GM19372 (cell line): Measurements from ENCODE around the gene OMP.
A peak's percentile ranks its signal among the peaks of the same experiment; 100 is the strongest.
"Not testable (repeated sequence)": the region's sequence is repeated elsewhere in the genome, so short reads cannot be mapped to it uniquely, and the experiment has no call there.

ENCODE experiments used
- ATAC-seq: cut with Tn5 transposase; IDR thresholded peaks from one replicate; pipeline ENCODE4 v1.9.1; 2021; ENCODE audit warnings: mild to moderate bottlenecking, low read depth, moderate library complexity; ENCODE audit not compliant: unreplicated experiment

OMP gene

DNA sequence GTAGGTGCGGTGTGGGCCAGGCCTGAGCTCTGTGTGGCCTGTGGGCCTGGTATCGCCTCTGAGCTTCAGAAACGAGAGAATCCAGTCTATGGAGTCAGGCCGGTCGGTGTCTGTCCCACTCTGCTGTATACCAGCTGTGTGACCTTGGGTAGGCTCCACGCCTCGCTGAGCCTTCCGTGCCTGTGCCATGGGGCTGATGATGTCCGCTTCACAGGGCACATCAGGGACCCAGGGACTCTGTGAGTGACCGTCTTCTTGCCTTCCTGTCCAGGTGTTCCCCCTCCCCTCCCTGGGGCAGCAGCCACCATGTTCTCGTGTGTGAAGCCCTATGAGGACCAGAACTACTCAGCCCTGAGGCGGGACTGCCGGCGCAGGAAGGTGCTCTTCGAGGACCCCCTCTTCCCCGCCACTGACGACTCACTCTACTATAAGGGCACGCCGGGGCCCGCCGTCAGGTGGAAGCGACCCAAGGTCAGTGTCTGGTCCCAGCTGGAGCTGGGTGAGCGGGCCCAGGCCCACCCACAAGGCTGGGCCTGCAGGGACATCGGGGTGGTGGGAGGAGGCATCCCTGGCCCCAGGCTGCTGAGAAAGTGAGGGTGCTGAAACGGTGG is 18.0 kb upstream of the OMP start:
- ATAC-seq, result no peak

DNA sequence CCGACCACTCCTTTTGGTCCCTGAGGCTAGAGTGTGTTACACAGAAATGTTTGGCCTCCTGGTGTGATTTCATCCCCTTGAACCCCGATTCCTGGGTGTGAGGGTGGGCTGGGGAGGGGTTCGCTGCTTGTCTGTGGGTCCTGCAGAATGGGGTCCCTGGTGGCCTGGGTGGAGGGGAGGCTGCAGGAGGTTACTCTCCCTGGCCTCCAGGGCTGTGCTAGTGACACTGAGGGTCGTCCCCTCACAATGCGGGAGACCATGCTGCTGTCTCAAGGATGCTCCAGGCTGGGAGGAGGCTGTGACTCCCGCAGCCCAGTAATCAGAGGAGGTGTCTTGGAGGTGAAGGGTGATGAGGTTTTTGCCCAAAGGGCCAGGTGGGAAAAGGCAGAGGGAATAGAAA is 17.0 kb upstream of the OMP start:
- ATAC-seq, result no peak

DNA sequence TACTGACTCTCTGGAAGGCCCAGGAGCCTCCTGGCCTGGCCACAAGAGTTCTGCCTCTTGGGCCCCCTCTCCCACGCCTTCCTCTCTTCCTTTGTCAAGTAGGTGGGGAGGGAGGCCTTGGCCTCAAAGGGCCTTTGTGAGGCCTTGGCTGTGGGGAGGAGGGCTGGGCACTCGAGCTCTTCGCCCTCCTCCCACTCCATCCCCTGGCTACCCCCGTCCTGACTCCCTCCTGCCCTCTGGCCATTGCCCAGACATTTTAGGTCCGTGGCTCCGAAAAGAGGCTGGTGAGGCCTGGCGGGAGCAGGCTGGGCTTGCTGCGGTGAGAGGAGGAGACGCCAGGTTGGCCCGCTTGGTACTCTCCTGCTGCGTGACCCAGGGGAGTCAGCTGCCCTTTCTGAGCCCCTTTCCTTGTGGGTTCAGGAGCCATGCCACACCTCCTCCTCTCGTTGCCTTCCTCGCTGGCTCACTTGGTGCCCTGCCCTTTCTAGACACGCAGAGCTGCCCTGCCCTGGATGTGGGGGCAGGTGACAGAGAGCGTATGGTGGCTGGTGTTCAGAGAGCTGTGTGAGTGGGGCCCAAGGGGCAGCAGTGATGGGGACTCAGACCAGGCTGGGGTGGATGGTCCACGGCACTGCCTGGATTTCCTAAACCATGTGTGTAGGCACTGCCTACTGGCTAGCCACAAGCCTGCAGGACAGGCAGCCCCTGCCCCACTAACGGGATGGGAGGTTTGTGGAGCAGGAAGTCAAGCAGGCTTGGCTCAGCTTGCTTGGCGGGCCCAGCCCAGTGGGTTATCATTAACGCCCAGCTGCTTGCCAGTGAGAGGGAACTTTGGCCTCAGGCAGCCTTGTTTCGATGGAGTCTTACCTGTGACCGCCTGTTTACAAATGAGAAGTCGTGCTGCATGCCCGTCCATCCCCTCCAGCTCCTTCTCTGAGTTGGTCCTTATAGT is 15.8 kb upstream of the OMP start:
- ATAC-seq, result no peak

DNA sequence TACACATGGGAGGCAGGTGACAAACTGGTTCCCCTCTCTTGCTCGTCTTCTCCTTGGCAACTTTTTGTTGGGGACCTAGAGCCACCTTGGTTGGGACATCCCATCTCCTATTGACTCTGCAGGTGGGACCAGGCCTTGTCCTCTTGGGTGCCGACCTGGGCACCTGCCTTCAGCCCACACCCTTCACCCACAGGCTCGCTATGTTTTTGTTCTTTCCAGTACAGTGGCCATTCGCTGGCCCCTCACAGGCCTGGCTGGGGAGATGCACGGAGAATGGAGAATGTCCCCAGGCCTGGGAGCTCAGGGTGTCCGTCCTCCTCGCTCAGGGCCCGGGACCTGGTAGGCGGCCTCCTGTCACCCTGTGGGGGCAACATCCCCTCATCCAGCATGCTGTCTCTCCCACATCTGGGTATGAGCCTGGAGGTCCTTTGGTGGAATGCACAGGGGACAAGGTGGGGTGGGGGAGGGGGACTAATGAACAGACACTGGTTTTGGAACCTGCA is 14.9 kb upstream of the OMP start:
- ATAC-seq, result no peak

DNA sequence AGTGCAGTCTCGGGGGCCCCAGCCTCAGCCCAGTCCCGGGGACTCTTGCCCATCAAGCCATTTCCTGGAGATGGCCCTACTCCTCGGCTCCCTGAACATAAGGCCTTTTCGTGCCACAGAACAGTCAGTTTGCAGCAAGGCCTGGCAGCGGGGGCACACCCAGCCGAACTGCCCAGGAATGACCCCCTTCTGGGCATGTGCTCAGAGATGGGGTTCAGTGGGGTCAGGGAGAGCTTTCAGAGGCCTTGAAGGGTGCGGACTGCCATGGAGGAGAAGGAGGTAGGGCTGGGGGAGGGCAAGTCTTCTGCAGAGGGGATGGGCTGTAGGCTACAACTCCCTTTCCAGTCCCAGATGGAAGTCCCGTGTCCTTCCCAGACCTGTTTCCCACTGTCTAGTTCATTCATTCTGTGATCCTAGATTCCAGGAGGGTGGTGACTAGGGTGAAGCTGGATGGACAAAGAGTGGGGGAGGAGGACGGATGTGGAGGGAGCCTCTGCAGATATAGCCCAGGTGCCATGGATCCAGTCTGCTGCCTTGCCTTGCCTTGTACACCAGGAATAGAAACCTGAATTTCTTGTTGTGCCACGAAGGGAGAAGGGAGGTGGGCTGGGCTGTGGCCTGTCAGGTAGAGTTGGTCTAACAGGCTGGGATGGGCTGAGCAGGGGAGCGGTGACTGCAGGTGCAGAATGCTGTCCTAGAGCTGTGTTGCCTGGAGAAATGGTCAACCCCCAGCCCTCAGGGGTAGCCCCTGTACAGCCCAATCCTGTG is 14.2 kb upstream of the OMP start:
- ATAC-seq, result no peak

DNA sequence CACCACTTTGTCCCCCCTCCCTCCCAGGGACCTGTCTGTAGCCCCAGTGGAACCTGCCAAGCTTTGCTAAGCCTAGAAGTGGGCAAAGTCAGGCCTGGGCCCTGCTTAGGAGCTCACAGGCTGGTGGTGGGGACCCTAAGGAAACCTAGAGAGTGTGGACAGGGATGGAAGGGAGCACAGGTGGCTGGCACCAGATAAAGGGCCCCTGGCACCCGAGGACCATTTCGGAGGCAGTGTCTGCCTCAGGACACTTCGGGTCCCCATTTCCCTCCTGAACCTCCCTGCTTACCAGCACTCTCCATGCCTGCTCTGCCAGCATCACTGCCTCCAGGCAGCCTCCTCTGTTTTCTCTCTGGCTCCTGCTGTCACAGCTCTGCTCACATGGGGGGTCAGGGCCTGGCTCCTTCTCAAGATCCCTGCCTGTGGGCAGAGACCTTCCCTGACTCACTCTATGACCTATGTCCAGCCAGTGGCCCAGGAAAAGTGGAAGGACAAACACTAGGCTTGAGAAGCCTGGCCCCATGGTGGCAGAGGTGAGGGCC is 13.6 kb upstream of the OMP start:
- ATAC-seq, result no peak

DNA sequence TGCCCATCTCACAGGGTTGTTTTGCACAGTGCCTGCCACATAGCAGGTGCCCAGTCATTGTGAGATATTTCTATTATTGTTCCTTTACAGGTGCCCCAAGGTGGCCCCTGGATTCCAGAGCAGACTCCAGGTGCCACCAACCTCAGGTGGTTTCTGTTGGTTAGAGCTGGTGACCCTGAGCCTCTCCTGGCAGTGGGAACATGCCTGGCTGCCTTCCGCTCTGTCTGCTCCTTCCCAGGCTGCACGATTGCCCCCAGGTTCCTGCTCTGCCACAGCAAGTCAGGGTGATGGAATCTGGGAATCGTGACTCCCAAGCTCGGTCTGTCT is 12.6 kb upstream of the OMP start:
- ATAC-seq, result no peak

DNA sequence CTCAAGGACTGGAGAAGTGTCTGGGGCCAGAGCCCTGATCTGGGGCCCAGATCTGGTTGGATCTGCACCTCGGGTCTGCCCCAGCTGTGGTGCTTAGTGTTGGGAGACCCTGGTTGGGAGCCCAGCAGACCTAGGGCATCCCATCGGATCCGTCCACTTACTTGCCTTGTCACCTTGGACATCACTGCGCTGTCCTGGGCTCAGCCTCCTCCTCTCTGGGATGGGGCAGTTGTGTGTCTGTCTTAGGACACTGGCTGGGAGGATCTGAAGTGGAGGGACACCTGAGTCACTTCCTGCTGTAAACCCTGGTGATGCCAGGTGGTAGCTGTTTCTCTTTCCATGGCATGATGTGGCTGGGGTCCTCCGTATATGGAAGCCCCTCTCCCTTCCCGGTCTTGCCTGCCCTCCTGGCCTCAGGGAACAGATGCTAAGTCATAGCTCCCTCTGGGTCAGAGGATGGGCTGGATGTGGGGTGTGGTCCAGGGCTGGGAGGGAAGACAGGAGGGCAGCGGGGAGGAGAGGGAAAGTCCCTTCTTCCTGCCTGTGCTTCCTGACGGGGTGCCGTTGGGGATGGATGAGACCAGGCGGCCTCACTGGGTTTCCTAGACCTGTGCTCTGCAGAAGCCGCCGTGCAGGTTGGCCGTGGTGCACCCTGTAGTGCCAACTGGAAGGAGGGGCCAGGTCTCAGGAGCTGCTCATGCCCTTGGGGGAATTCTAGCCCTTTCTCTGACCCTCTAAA is 12.1 kb upstream of the OMP start:
- ATAC-seq, result no peak

DNA sequence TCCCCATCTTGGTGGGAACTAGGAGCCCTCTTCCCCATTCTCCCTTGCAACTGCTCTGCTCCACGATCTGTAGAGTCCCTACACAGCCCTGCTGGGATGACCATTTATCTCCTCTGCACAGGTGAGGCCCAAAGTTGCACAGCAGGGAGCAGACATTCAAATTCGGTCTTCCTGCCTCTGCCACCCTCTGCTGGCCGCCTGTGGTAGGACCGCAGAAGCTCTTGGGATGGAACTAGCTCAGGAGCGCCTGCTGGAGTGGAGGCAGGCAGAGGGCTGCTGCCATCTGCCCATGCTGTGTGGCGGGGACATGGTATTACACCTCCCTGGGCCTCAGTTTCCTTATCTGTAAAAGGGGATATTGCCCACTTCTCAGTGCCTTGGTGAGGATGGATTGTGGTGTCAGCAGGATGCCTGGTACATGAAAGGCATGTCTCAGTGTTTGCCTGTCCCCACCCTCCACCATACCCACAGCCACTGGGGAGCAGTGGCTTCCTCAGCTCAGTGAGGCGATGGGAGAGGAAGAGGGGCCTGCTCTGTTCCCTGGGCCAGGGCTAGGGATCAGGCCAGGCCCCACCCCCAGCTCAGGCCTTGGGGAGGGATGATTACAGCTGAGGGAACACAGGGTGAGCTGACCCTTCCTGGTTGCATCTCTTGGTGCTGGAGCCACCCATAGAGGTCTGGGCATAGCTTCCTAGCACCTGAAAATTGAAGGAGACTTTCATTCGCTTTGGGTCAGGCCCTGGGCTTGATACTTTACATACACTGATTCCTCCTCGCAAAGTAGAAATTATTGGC is 11.3 kb upstream of the OMP start:
- ATAC-seq, result peak; percentile 84

DNA sequence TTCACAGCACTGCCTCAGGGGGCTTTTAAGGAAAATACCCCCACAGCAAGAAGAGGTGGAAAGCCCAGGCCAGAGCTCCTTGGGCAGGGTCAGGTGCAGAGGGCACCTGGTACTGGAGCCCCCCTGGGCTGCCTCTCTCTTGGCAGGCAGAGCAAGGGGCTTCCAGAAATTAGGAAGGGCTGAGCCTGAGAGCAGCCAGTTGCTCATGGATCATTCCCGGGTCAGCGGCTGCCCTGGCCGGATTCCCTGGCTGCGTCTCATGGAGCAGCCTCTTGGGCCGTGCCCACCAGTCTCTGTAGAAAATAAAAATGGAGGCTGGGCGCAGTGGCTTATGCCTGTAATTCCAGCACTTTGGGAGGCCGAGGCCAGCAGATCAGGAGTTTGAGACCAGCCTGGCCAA is 10.3 kb upstream of the OMP start:
- no peak for ATAC-seq

DNA sequence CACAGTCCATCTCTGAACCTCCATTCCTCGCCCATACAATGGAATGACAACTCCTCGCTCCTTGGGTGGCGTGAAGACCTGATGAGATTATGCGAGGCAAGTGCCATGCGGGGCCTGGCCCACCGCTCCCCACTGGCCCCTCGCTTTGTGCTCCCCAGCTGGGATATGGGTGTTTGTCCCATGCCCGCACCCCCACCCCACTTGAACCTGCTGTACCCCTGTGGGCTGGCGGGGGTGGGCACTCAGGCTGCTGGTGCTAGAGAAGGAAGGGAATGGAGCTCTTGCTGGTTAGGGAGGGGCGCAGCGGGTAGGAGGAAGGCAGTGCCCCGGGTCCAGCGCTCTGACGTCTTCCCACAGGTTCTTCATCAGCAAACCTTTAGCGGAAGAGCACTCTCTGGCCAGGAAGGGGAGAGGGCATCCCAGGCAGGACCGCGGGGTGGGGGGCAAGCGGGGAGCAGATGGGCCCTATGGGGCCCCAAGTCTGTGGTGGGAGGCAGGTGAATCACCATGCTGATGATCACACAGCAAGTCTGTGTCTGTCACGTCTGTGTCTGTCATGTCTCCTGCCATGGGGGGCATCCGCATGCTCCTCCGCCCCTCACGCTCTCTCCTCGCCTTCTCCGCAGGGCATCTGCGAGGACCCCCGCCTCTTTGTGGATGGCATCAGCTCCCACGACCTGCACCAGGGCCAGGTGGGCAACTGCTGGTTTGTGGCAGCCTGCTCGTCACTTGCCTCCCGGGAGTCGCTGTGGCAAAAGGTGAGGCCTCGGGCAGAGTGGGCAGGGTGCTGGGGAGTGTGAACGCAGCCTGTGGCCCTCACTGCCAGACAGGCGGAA is 9.4 kb upstream of the OMP start:
- ATAC-seq, result no peak

DNA sequence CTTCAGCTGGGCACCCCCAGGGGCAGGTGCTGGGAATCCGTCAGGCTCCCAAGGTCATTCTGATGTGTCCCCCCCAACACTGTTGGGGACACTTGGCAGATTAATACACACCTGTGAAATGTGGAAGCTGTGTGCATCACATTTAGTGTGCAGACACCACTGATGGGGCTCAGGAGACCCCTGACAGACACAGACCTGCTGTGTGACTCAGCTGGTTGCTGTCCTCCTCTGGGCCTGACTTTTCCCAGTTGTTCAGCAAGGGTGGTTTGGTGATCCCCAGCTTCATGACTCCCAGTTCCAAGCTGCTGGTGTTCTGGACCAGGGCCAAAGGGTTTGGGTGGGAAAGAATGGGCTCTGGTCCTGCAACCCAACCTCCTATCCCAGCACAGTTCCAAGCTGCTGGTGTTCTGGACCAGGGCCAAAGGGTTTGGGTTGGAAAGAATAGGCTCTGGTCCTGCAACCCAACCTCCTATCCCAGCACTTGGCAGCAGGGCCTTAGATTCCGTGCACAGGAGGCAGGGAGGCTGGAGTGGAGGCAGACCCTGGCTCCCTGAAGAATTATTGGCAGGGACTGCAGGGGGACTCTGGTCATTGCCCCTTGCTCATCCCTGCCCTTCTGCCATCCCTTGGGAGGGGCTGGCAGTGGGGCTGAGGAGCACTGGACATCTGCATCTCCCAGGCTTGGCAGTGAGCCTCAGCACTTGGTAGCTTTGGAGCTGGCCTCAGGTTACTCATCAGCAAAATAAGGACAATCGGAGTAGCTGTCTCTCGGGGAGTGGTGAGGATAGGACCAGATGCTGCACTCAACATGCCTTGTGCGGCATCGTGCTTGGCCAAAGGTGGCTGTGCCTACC is 8.4 kb upstream of the OMP start:
- no peak for ATAC-seq

DNA sequence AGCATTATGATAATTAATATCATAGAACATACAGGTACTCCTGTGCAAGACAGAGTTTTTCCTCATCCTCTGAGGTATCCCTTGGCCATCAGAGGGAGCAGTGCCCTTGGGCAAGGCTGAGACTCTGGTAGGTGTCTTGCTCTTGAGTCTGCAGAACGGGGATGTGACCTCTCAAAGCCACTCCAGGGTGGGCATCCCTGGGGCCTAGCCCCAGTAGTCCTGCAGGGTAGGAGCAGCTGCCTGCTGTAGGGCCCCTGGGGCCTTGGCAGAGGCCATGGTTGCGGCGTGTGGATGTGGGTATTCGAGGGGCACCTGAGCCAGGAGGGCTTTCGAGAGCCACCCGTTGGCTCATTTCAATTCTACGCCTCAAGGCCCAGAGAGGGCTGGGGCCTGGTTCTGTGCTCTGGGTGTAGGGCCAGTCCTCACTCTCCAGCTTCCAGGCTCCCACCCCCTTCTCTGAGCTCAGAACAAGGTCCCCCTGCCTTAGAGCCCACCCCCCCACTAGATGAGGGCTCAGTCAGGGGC is 7.7 kb upstream of the OMP start:
- no peak for ATAC-seq

DNA sequence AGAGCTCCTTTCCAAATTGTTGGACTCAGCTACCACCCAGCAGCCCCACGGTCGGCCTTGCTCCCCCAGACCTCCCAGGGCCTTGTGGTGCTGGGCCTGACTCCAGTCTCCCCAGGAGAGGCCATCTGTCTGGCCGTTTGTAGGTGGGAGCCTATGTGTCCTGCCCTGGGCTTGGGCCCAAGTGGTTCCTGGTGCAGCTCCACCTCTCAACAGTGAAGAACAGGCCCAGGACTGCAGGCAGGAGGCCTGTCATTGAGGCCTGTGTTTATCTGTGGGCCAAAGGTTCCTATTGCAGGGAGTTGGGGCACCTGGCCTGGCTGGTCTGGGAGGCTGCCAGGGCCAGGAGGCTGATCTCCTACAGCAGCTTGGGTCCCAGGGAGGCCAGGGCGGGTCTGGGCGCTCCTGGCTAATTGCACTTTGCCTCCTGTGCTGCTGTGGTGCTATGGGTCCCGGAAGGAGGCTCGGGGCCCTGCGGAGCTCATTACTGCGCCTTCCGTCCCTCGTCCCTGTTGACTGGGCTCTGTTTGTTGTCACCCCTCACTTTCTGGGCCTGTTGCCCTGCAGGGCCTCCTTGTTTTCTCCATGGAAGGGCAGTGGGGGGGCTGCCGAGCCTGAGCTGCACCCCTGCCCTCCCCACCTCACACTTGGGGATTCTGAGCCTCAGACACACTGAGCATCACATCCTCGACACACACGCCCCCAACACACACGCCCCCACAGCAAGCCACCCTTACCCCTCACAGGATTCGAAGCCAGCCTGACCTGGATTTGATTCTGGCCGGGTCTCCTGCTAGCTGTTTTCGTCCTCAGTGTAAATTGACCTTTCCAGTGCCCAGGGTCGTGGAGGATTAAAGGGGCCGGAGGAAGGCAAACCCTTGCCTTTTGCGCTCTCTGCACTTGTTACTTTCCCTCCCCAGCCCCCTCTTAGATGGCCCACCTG is 6.8 kb upstream of the OMP start:
- no peak for ATAC-seq

DNA sequence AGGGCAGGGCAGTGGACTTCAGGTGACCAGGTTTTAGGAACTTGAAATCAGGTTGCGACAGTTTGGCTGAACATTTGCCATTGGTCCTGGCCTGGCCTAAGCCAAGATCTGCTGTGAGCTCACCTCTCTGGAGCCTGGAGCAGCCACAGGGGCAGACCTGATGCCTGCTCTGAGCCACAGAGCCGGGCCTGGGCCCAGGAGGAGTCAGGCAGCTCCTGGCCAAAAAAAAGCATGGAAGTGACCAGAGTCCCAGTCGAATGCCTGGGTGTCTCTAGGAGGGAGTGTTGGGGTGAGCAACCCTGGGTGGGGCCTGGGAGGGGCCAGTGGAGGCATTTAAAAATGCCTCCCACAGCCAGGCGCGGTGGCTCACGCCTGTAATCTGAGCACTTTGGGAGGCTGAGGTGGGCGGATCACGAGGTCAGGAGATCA is 6.0 kb upstream of the OMP start:
- ATAC-seq, result no peak

DNA sequence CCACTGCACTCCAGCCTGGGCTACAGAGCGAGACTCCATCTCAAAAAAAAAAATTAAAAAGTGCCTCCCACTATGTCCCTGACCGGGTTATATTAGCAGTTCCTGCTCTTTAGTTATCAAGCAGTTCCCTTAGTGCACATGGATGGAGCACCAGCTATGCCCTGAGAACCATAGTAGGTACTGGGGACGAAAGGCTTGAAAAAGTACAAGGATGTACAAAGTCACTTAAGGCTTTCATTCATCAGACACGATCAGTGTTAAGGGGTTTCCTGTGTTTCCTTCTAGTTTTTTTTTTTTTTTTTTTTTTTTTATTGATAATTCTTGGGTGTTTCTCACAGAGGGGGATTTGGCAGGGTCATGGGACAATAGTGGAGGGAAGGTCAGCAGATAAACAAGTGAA is 5.5 kb upstream of the OMP start:
- ATAC-seq, result not testable (repeated sequence)
